NAMALWA (cell line): ENCODE measurements around the gene INPP5A.
"Not testable (repeated sequence)": the region's sequence is repeated elsewhere in the genome, so short reads cannot be mapped to it uniquely, and the experiment has no call there.

ENCODE experiments used
- DNase-seq: peaks from one replicate; pipeline ENCODE4 v3.0.0-alpha.2; 2015; ENCODE audit warnings: low spot score

Gene INPP5A

GRCh38 chr10:132678436-132679216 is 141.0 kb downstream of the INPP5A start:
- DNase-seq: no peak

- DNase-seq: no peak
Measured at GRCh38 chr10:132679217-132679595, 141.6 kb downstream of the INPP5A start.

GRCh38 chr10:132679640-132680039 is 142.1 kb downstream of the INPP5A start:
- no peak for DNase-seq

GRCh38 chr10:132680741-132681140 is 143.2 kb downstream of the INPP5A start:
- not testable (repeated sequence) for DNase-seq

GRCh38 chr10:132681858-132682755 is 144.5 kb downstream of the INPP5A start:
- no peak for DNase-seq

GRCh38 chr10:132684164-132684891 is 146.7 kb downstream of the INPP5A start:
- no peak for DNase-seq

GRCh38 chr10:132685101-132685891 is 147.7 kb downstream of the INPP5A start:
- DNase-seq: peak; percentile 23

GRCh38 chr10:132685921-132686680 is 148.5 kb downstream of the INPP5A start:
- DNase-seq: no peak

GRCh38 chr10:132687181-132687892 is 149.8 kb downstream of the INPP5A start:
- DNase-seq: no peak

GRCh38 chr10:132687893-132688579 is 150.4 kb downstream of the INPP5A start:
- no peak for DNase-seq

GRCh38 chr10:132688580-132689420 is 151.2 kb downstream of the INPP5A start:
- no peak for DNase-seq

- no peak for DNase-seq
Measured at GRCh38 chr10:132689721-132690360, 152.3 kb downstream of the INPP5A start.

- DNase-seq: no peak
Measured at GRCh38 chr10:132690401-132690800, 152.8 kb downstream of the INPP5A start.

GRCh38 chr10:132690821-132691610 is 153.4 kb downstream of the INPP5A start:
- no peak for DNase-seq

- no peak for DNase-seq
Measured at GRCh38 chr10:132691711-132692153, 154.1 kb downstream of the INPP5A start.

- DNase-seq: no peak
Measured at GRCh38 chr10:132692311-132692710, 154.7 kb downstream of the INPP5A start.

- DNase-seq: no peak
Measured at GRCh38 chr10:132693676-132694075, 156.1 kb downstream of the INPP5A start.
